ENCODE data around the gene ALDH3B1. TPM values are rescaled to one million over a fixed set of nuclear protein-coding genes. Genes with fewer than 3 reads are reported as not detected.

ALDH3B1 gene
- total RNA-seq, 1 experiment from 2014 or later = not detected

DNA sequence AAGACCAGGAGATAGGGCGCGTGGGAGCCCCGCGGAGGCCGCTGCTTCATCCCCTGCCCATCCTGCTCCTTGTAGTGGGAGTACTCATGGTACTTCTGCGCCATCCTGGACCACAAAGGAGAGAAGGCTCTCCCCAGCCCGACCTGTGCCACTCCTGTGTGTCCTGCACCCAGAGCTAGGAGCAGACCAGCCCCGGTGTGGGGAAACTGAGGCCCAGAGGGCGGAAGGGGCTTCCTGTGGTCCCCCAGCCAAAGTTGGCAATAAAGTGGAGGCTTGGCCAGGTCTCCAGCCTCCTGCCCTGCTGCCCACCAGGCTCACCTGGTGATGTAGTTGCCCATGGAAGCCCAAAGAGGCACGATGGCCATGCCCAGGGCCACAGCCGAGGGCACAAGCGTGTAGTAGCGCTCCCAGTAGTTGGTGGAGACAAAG, 10.9 kb upstream of the ALDH3B1 start:
- Histone ChIP-seq H3K18ac (ENCODE audit: insufficient read length, low read depth, low read length) (no peak overlapping the region), H3K27me3 (ENCODE audit: insufficient read depth, low read length) (no peaks in the 10 kb centered on the region), H4K20me1 (ENCODE audit: control insufficient read depth, insufficient read depth, insufficient read length) (no peaks in the 10 kb centered on the region), H4K5ac (ENCODE audit: insufficient read length, low read depth, low read length) (no peak overlapping the region), H2AFZ (ENCODE audit: low read length) (no peak overlapping the region), H3K9ac (ENCODE audit: extremely low read depth, insufficient read length, low read length) (no peak overlapping the region), H3K9me3 (ENCODE audit: control insufficient read depth, low read depth, low read length) (no peaks in the 10 kb centered on the region), H3K79me2 (ENCODE audit: insufficient read depth, low read length) (no peaks in the 10 kb centered on the region), H3K4ac (ENCODE audit: low read depth, low read length) (no peak overlapping the region), H4K91ac (ENCODE audit: insufficient read length, low read depth, low read length) (no peak overlapping the region), H3K23me2 (ENCODE audit: insufficient read length, low read depth, low read length, poor library complexity, severe bottlenecking) (peaks cover 4% of the 10 kb centered on the region), H2BK20ac (ENCODE audit: low read depth, low read length, poor library complexity, severe bottlenecking) (no peak overlapping the region), H2BK5ac (ENCODE audit: insufficient read length, low read length) (no peak overlapping the region), H3K27ac (ENCODE audit: insufficient read length, low read depth, low read length) (no peak overlapping the region), H3K56ac (ENCODE audit: insufficient read length, low read depth, low read length) (no peak overlapping the region), H3K23ac (ENCODE audit: insufficient read length, low read depth, low read length) (no peak overlapping the region), H3K14ac (ENCODE audit: insufficient read depth, low read length) (no peak overlapping the region), H3T11ph (ENCODE audit: low read length) (no peak overlapping the region), H4K8ac (replicated peaks; ENCODE audit: insufficient read length, low read depth, low read length) (no peak overlapping the region), H2BK15ac (ENCODE audit: low read depth, low read length) (no peak overlapping the region), H3K4me1 (ENCODE audit: insufficient read depth, low read length) (no peaks in the 10 kb centered on the region; the same call in 1 of the 2 replicates), H3K4me2 (ENCODE audit: insufficient read depth, insufficient read length, low read length) (no peak overlapping the region), H3K79me1 (ENCODE audit: insufficient read depth, low read depth, low read length, poor library complexity, severe bottlenecking) (no peaks in the 10 kb centered on the region), H2AK5ac (ENCODE audit: insufficient read length, low read length) (no peak overlapping the region), H2BK120ac (ENCODE audit: low read depth, low read length, poor library complexity, severe bottlenecking) (no peak overlapping the region), H2BK12ac (ENCODE audit: insufficient read length, low read depth, low read length) (no peak overlapping the region)
- DNase-seq = peak; percentile 22
- no CpG with 5 or more reads among the region's 13 CpGs for WGBS (ENCODE audit: extremely low coverage, insufficient read length, low lambda C conversion rate)
- TF ChIP-seq, protein P1, sequence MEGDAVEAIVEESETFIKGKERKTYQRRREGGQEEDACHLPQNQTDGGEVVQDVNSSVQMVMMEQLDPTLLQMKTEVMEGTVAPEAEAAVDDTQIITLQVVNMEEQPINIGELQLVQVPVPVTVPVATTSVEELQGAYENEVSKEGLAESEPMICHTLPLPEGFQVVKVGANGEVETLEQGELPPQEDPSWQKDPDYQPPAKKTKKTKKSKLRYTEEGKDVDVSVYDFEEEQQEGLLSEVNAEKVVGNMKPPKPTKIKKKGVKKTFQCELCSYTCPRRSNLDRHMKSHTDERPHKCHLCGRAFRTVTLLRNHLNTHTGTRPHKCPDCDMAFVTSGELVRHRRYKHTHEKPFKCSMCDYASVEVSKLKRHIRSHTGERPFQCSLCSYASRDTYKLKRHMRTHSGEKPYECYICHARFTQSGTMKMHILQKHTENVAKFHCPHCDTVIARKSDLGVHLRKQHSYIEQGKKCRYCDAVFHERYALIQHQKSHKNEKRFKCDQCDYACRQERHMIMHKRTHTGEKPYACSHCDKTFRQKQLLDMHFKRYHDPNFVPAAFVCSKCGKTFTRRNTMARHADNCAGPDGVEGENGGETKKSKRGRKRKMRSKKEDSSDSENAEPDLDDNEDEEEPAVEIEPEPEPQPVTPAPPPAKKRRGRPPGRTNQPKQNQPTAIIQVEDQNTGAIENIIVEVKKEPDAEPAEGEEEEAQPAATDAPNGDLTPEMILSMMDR (conservative IDR thresholded peaks at IDR 0.05) = no peak
- no peak overlapping the region for H3K4me3 Mint-ChIP-seq
- H3K36me3 Mint-ChIP-seq (ENCODE audit: insufficient read depth in 1 of 3, low read depth in 3 of 3) = peaks cover 0 to 4% (median 4%) of the 10 kb centered on the region in 3 experiments; a peak in 4 of 7 replicates
- no peaks in the 10 kb centered on the region; a peak in 1 of 5 replicates for H3K9me3 Mint-ChIP-seq
- peaks cover 17 to 22% of the 10 kb centered on the region in 2 experiments for H3K4me1 Mint-ChIP-seq
- H3K27ac Mint-ChIP-seq = no peak overlapping the region
- H3K27me3 Mint-ChIP-seq (ENCODE audit: low read depth) = peaks cover 12% of the 10 kb centered on the region

Data from H9 (cell line).